T-helper 9 cell (primary cell): ENCODE data around the gene ZNF562.

Experiments
- DNase-seq: peaks from one replicate; pipeline ENCODE4 v3.0.0-alpha.2; 2020

ZNF562 gene

GRCh38 chr19:9641810-9642209, 33.1 kb downstream of the ZNF562 start:
- no peak for DNase-seq

DNA sequence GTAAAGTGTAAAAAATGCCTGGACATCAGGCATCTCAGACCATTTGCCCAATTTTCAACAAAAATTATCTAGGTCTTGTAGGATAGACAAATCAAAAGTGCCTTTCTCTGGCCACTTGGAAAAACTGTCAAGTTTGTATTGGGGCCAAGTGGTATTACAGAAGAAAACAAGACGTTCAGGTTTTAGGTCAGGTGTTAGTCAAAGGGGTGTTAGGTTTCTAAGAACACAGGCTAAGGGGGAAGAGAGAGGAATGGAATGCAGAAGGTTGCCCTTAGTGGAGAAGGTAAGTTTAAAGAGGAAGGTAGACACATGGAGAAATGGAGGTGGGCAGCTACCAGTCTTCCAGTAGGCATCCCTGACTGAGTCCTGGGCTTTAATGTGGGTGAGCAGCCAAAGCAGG, 33.9 kb downstream of the ZNF562 start:
- no peak for DNase-seq

DNA sequence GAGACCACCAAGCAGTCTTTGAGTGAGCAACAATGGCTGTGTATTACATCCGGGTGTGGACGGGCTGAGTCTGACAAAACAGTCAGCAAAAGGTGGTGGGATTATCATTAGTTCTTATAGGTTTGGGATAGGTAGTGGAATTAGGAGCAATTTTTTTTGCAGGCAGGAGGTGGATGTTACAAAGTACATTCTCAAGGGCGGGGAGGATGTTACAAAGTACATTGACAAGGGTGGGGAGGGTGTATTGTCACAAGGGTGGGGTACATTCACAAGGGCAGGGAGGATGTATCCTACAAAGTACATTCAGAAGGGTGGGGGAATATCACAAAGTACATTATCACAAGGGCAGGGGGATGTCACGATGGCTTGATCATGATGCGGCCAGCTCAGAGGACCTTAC, 38.9 kb downstream of the ZNF562 start:
- DNase-seq, result no peak

GRCh38 chr19:9627856-9628255, 47.0 kb downstream of the ZNF562 start:
- no peak for DNase-seq

- DNase-seq, result no peak
These were observed 52.4 kb downstream of the ZNF562 start for GRCh38 chr19:9622531-9622930.

GRCh38 chr19:9621156-9622037, 53.5 kb downstream of the ZNF562 start, which contains the start of gene ZNF561:
Gene ZNF561, minus strand, starts transcription at chr19:9621232. Its CDS starts 1,776 bp downstream, at chr19:9619456.
- DNase-seq, result peak; percentile 81

- no peak for DNase-seq
These were observed 54.1 kb downstream of the ZNF562 start for GRCh38 chr19:9620842-9621155.

- DNase-seq, result no peak
These were observed 59.1 kb downstream of the ZNF562 start for GRCh38 chr19:9615844-9616243.

DNA sequence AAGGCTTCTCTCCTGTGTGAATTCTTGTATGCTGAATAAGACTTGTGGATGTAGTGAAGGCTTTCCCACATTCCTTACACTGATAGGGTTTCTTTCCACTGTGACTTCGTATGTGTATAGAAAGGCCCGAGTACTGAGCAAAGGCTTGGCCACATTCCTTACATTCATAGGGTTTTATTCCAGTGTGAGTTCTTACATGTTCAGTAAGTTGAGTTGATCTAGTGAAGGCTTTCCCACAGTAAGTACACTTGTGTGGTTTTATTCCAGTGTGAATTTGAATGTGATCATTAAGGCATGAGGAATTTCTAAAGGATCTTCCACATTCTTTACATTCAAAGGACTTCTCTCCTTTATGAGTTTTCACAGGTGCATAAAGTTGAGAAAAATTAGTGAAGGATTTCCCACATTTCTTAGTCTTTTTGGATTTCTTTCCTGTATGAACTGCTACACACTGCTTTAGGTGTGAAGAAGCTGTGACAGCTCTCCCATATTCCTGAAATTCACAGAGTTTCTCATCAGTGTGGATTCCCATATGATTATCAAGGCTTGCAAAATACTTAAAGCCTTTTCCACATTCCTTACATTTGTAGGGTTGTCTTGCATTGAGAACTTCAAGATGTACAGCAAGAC, 64.3 kb downstream of the ZNF562 start:
- DNase-seq, result no peak

- DNase-seq, result no peak
These were observed 66.0 kb downstream of the ZNF562 start for GRCh38 chr19:9608912-9609311.

DNA sequence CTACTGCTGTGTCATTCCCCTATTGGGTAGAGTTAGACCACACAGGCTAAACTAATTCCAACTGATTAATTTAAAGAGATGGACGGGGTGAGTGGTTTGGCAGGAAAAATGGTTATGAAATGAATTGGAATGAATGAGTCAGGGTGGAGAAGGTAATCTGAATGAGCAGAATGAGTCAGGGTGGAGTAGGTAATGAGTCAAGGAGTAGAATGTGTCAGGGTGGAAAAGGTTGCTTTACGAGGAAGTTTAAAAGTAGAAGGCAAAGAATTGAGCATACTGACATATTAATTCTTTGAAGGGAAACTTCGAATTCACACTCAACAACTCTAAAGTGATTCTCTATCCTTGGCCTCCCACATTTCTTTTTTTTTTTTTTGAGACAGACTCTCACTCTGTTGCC, 77.9 kb downstream of the ZNF562 start:
- no peak for DNase-seq
